GM19193 (cell line): ENCODE measurements around the gene OR2T35.
"Not testable (repeated sequence)": the region's sequence is repeated elsewhere in the genome, so short reads cannot be mapped to it uniquely, and the experiment has no call there.

Experiments used
- POLR2A ChIP-seq: IDR thresholded peaks from 4 replicates; pipeline ENCODE4 v1.6.1; 2011; ENCODE audit not compliant: insufficient read depth, insufficient read length; ENCODE audit errors: extremely low read depth

The OR2T35 gene, protein sequence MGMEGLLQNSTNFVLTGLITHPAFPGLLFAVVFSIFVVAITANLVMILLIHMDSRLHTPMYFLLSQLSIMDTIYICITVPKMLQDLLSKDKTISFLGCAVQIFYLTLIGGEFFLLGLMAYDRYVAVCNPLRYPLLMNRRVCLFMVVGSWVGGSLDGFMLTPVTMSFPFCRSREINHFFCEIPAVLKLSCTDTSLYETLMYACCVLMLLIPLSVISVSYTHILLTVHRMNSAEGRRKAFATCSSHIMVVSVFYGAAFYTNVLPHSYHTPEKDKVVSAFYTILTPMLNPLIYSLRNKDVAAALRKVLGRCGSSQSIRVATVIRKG

GRCh38 chr1:248645178-248645577 is at the start of gene OR2T35:
Gene OR2T35, minus strand, starts transcription at chr1:248645278. Its CDS starts 6,020 bp downstream, at chr1:248639258.
- TF ChIP-seq POLR2A = not testable (repeated sequence)

GRCh38 chr1:248691567-248692155 is 46.6 kb upstream of the OR2T35 start:
- no peak for TF ChIP-seq POLR2A

- no peak for TF ChIP-seq POLR2A
Measured at GRCh38 chr1:248688527-248689298, 43.6 kb upstream of the OR2T35 start.

GRCh38 chr1:248686815-248687214 is 41.7 kb upstream of the OR2T35 start:
- no peak for TF ChIP-seq POLR2A

DNA sequence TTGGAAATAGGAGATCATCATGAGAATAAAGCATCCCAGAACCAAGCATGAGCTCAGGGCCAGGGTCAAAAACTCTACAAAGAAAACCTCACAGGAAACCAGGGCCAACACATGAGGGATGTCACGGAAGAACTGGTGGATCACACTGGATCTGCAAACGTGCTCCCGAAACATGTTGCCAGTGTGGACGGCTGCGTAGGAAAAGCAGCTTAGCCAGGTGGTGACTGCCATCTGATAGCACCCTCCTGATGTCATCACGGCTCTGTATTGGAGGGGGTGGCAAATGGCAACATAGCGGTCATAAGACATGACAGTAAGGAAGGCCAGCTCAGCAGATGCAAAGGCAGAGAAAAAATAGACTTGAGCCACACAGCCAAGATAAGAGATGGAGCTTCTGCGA is 36.6 kb upstream of the OR2T35 start:
- TF ChIP-seq POLR2A = no peak

GRCh38 chr1:248670003-248670402 is 24.9 kb upstream of the OR2T35 start:
- no peak for TF ChIP-seq POLR2A

- not testable (repeated sequence) for TF ChIP-seq POLR2A
Measured at GRCh38 chr1:248655354-248655753, 10.3 kb upstream of the OR2T35 start, which contains the start of gene OR2T27. Gene OR2T27, minus strand, starts transcription at chr1:248655528. Its CDS starts 4,644 bp downstream, at chr1:248650884.

- not testable (repeated sequence) for TF ChIP-seq POLR2A
Measured at GRCh38 chr1:248634991-248635390, 10.1 kb downstream of the OR2T35 start, which contains the start of gene OR2T11. Gene OR2T11, minus strand, starts transcription at chr1:248635091. Its CDS starts 7,963 bp downstream, at chr1:248627128.

DNA sequence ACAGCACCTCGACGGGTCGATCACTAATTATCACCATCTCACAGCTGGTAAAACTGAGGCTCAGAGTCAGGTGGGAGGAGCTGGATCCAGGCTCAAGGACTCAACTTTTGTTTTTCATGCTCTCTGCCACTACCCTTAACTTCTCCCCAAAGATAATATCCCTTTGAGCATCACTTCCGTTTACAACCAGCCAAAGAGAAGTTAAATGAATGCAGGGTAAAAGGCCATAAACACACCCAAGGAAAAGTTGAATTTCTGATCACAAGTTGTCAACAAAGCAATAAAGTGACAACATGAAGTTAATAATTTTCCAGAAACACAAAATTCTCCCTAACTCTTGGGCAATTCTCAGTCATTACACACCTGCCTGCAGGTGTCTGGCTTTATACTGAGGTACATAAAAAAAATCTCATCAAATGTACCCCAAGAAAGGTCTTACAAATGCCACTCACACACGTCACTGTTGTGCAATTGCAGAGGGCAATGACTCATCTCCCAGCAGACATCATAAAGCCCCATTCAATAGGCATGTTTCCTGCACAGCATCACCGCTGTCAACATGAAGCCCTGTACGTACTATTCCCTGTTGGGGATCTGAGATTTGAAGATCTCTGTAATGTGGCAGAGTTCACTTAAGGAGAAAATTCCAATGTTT is 13.6 kb downstream of the OR2T35 start:
- TF ChIP-seq POLR2A = no peak

- TF ChIP-seq POLR2A = no peak
Measured at GRCh38 chr1:248630551-248630950, 14.5 kb downstream of the OR2T35 start.

GRCh38 chr1:248627971-248628844 is 16.9 kb downstream of the OR2T35 start:
- no peak for TF ChIP-seq POLR2A

- TF ChIP-seq POLR2A = no peak
Measured at GRCh38 chr1:248625971-248626370, 19.1 kb downstream of the OR2T35 start.

DNA sequence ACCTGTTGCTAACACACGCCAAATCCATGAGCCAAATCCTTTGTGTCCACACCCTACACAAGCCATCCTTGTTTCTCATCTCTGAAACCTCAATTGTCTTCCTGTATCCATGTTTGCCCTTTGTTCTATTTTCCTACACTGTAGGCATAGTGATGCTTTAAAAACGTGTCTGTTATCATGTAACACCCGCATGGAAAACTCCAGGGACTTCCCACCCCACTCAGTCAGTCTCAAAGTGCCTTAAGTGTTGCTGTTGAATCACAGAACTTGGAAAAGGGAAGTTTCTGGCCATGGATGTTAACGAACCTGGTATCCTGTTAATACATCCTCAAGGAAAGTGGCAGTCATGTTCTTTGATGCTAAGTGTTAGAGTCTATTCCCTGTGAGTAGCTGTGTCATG is 19.9 kb downstream of the OR2T35 start:
- no peak for TF ChIP-seq POLR2A

DNA sequence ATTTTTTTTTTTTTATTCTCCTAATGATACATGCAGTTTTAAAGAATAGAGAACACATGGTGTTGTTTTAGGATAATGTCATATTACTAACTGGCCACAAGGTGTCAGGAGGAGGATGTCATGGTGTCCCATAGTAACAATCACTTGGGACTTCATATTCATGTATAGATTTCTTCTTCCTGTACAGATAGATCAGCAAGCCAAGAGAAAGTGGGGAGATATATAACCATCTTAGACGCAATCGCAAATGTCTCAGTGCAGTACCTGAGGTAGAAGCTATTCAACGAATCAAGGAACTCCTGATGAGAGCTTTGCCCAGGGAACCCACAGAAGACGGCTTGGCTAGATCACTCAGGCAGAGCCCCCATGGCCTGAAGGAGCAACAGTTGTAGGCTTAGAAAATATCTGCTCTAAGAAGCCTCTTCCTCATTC is 22.5 kb downstream of the OR2T35 start:
- no peak for TF ChIP-seq POLR2A
